HepG2 (cell line): Measurements from ENCODE around the gene MYLK. TPM values are rescaled to one million over a fixed set of nuclear protein-coding genes. Genes with fewer than 3 reads are reported as not detected.

ENCODE experiments used
- ATAC-seq: fragments of 200-7000 bp; cut with Tn5 transposase; 3 replicates; pipeline ENCODE4 v1.9.1; 2020; ENCODE audit warnings: mild to moderate bottlenecking, moderate library complexity
- BruUV-seq: library from RNA; stranded (reverse); fragments of 400-500 nt; replicated peaks from 2 replicates; lab custom pipeline; 2021; lab: Mats Ljungman, UMichigan
- CTCF ChIA-PET: fragments of 300-600 bp; formaldehyde crosslinking; extraction: SDS; loops from one replicate; lab custom pipeline; 2021; ENCODE audit warnings: low total read pairs, inconsistent platforms, low intra/inter-chr PET ratio; lab: Yijun Ruan, JAX
- POLR2A ChIA-PET: fragments of 350-600 bp; sonication (Branson Sonifier 250); formaldehyde crosslinking; loops from one replicate; lab custom pipeline; 2020; ENCODE audit warnings: antibody characterized with exemption, inconsistent platforms; lab: Yijun Ruan, JAX
- DNase-seq: peaks from one replicate; pipeline ENCODE4 v3.0.0-alpha.2; 2015; ENCODE audit warnings: low spot score
- FAIRE-seq: peaks from 3 replicates; lab custom pipeline; 2011; peaks lifted over from hg19 to GRCh38; lab: Jason Lieb, UNC
- H2AFZ ChIP-seq: one replicate; pipeline ENCODE4 v1.6.1; 2011; ENCODE audit warnings: low read length, inconsistent platforms
- H3K27ac ChIP-seq: fragments of 300-600 bp; 3 replicates; pipeline ENCODE4 v1.8.0; 2011; ENCODE audit warnings: mixed run types, mild to moderate bottlenecking, mixed read lengths, low read length, inconsistent platforms; ENCODE audit not compliant: insufficient read depth; ENCODE audit errors: extremely low read length
- H3K27me3 ChIP-seq, 2 experiments: fragments of 200-600 bp in 1 of 2; 2 replicates in 1 of 2; 3 replicates in 1 of 2; pipeline versions ENCODE4 v1.6.0 to v1.8.0; 2011; ENCODE audit warnings: low read length in 2 of 2, mild to moderate bottlenecking in 2 of 2, moderate library complexity in 2 of 2, inconsistent platforms in 1 of 2; ENCODE audit not compliant: insufficient read depth in 2 of 2, control insufficient read depth in 1 of 2
- H3K36me3 ChIP-seq, 2 experiments: fragments of 200-600 bp in 1 of 2; replicated peaks in 1 of 2; 2 replicates in 1 of 2; 3 replicates in 1 of 2; pipeline versions ENCODE4 v1.5.1 to v1.8.0; 2011; ENCODE audit warnings: low read length in 2 of 2, inconsistent platforms in 1 of 2; ENCODE audit not compliant: insufficient read depth in 2 of 2, control insufficient read depth in 1 of 2
- H3K4me1 ChIP-seq: 2 replicates; pipeline ENCODE4 v1.5.1; 2012; ENCODE audit warnings: low read length, inconsistent platforms; ENCODE audit not compliant: insufficient read depth
- H3K4me2 ChIP-seq: 2 replicates; pipeline ENCODE4 v1.6.0; 2011; ENCODE audit warnings: low read depth, low read length, inconsistent platforms
- H3K4me3 ChIP-seq, 3 experiments: fragments of 200-600 bp in 1 of 3; sonication (generic), shearing (Covaris generic) in 1 of 3; replicated peaks in 1 of 3; 2 replicates each; pipeline ENCODE4 v1.5.1; 2011 to 2016; ENCODE audit warnings: low read length in 3 of 3, inconsistent platforms in 2 of 3, low read depth in 2 of 3, mild to moderate bottlenecking in 2 of 3, control low read depth in 1 of 3, mixed read lengths in 1 of 3; ENCODE audit not compliant: insufficient read depth in 1 of 3
- H3K79me2 ChIP-seq: one replicate; pipeline ENCODE4 v1.6.1; 2011; ENCODE audit warnings: low read length, inconsistent platforms; ENCODE audit not compliant: insufficient read depth
- H3K9ac ChIP-seq: 2 replicates; pipeline ENCODE4 v1.6.0; 2011; ENCODE audit warnings: mild to moderate bottlenecking, low read depth, low read length, inconsistent platforms; ENCODE audit not compliant: insufficient read depth
- H3K9me3 ChIP-seq: 2 replicates; pipeline ENCODE4 v1.5.1; 2012; ENCODE audit warnings: mild to moderate bottlenecking, low read length
- H4K20me1 ChIP-seq: 2 replicates; pipeline ENCODE4 v1.6.0; 2011; ENCODE audit warnings: inconsistent platforms, mild to moderate bottlenecking, low read length, moderate library complexity; ENCODE audit not compliant: insufficient read depth
- NFIB ChIP-seq: sonication (generic); formaldehyde crosslinking; IDR thresholded peaks from 2 replicates; pipeline ENCODE4 v1.9.0; 2021; ENCODE audit warnings: missing genetic modification reagents, mild to moderate bottlenecking, borderline replicate concordance
- POGZ ChIP-seq: sonication (generic); formaldehyde crosslinking; IDR thresholded peaks from 2 replicates; pipeline ENCODE4 v1.4.0; 2020; ENCODE audit warnings: mild to moderate bottlenecking, missing genetic modification reagents
- PRDM10 ChIP-seq: sonication (generic); formaldehyde crosslinking; IDR thresholded peaks from 2 replicates; pipeline ENCODE4 v1.4.0; 2020; ENCODE audit warnings: low read depth, missing genetic modification reagents
- RBAK ChIP-seq: sonication (generic); formaldehyde crosslinking; IDR thresholded peaks from 2 replicates; pipeline ENCODE4 v1.5.1; 2020; ENCODE audit warnings: mild to moderate bottlenecking, missing genetic modification reagents
- RORA ChIP-seq: sonication (generic); formaldehyde crosslinking; IDR thresholded peaks from 2 replicates; pipeline ENCODE4 v1.5.0; 2020; ENCODE audit warnings: mild to moderate bottlenecking, missing genetic modification reagents, moderate library complexity
- TCF7 ChIP-seq: sonication (generic); IDR thresholded peaks from 2 replicates; pipeline ENCODE4 v1.6.1; 2016; ENCODE audit warnings: antibody characterized with exemption, low read depth
- ZC3H4 ChIP-seq: sonication (generic); formaldehyde crosslinking; IDR thresholded peaks from 2 replicates; pipeline ENCODE4 v1.4.0; 2020; ENCODE audit warnings: missing genetic modification reagents, borderline replicate concordance
- ZNF160 ChIP-seq: sonication (generic); formaldehyde crosslinking; IDR thresholded peaks from 2 replicates; pipeline ENCODE4 v1.8.0; 2022; ENCODE audit warnings: mild to moderate bottlenecking, inconsistent platforms, missing genetic modification reagents
- ZNF318 ChIP-seq: sonication (generic); formaldehyde crosslinking; IDR thresholded peaks from 2 replicates; pipeline ENCODE4 v1.4.0; 2020; ENCODE audit warnings: mild to moderate bottlenecking, missing genetic modification reagents
- ZNF550 ChIP-seq: sonication (generic); formaldehyde crosslinking; IDR thresholded peaks from 2 replicates; pipeline ENCODE4 v1.4.0; 2020; ENCODE audit warnings: mild to moderate bottlenecking, missing genetic modification reagents, borderline replicate concordance
- ZNF784 ChIP-seq: sonication (generic); formaldehyde crosslinking; IDR thresholded peaks from 2 replicates; pipeline ENCODE4 v1.5.1; 2020; ENCODE audit warnings: missing genetic modification reagents, mild to moderate bottlenecking, borderline replicate concordance
- in situ Hi-C: cut with HindIII; loops from 2 replicates; pipeline ENCODE4 v1.10.0; 2017; ENCODE audit warnings: low pct_unique_long_range_greater_than_20kb; ENCODE audit not compliant: extremely low pct_ligation_motif_present
- intact Hi-C: fragments of 100-400 bp; cut with micrococcal nuclease; formaldehyde crosslinking; loops from one replicate; pipeline ENCODE4 v1.10.0; 2022; ENCODE audit not compliant: unreplicated experiment
- polyA plus RNA-seq, 8 experiments: library from polyadenylated mRNA; depleted of rRNA in 3 of 8; stranded (reverse) in 7 of 8; unstranded in 1 of 8; fragments of >200 nt; fragmentation: Illumina TruSeq in 4 of 8; extraction: Trizol in 4 of 8; gene quantifications; 2 replicates each; pipeline versions ENCODE4 v1.2.1 to v1.2.3, GENCODE V29; 2011 to 2016; ENCODE audit warnings: low read depth in 4 of 8, missing spikeins in 1 of 8, mixed read lengths in 1 of 8; ENCODE audit not compliant: insufficient read depth in 1 of 8
- total RNA-seq, 5 experiments: library from RNA; depleted of rRNA; stranded (reverse); fragments of >200 nt; fragmentation: Illumina TruSeq; extraction: Trizol; gene quantifications; 2 replicates each; pipeline ENCODE4 v1.2.3, GENCODE V29; 2016; ENCODE audit warnings: low read depth in 1 of 5

The MYLK gene
- total and polyA plus RNA-seq, 2 of the 13 experiments (the other 11 are each of a cell fraction or from before 2014, with no cell fraction given): 10.6 to 34.9 TPM

GRCh38 chr3:123926396-123926795, 42.3 kb upstream of the MYLK start:
- ChIA-PET CTCF (no interaction called here), POLR2A (no interaction called here)
- Histone ChIP-seq H3K9ac (no peak overlapping the region), H3K36me3 (peaks cover 3 to 14% of the 10 kb centered on the region in 2 experiments; a peak in 2 of 5 replicates), H3K79me2 (no peaks in the 10 kb centered on the region), H3K9me3 (no peaks in the 10 kb centered on the region), H3K27ac (no peak overlapping the region), H3K4me3 (no peak overlapping the region), H4K20me1 (no peaks in the 10 kb centered on the region), H3K4me1 (no peaks in the 10 kb centered on the region), H2AFZ (no peak overlapping the region), H3K4me2 (no peak overlapping the region), H3K27me3 (no peaks in the 10 kb centered on the region)
- FAIRE-seq: no peak
- no peak for ATAC-seq
- in situ Hi-C loops (no loop called here), intact Hi-C loops (no loop called here)
- BruUV-seq: no TSS peak
- DNase-seq: no peak
- TF ChIP-seq ZNF784 (no peak), POGZ (no peak), NFIB (no peak), RORA (CRISPR knock-in tag) (no peak), ZNF160 (CRISPR knock-in tag) (no peak), ZNF550 (CRISPR knock-in tag) (no peak), TCF7 (no peak), RBAK (CRISPR knock-in tag) (no peak), ZC3H4 (CRISPR knock-in tag) (no peak), PRDM10 (no peak), ZNF318 (CRISPR knock-in tag) (no peak)
